HCT116 (cell line): ENCODE measurements around the gene MAML1.

Experiments
- CTCF ChIP-seq, 3 experiments: fragments of 200-600 bp in 1 of 3; sonication (generic) in 1 of 3; IDR thresholded peaks in 2 of 3; conservative IDR thresholded peaks in 1 of 3; 2 replicates each; pipeline ENCODE4 v1.5.1; 2012 to 2017; ENCODE audit warnings: low read depth in 2 of 3, low read length in 2 of 3, antibody characterized with exemption in 1 of 3, borderline replicate concordance in 1 of 3, control low read depth in 1 of 3, mild to moderate bottlenecking in 1 of 3, mixed read lengths in 1 of 3, mixed run types in 1 of 3, moderate library complexity in 1 of 3; ENCODE audit not compliant: insufficient read depth in 1 of 3
- POLR2AphosphoS5 ChIP-seq: IDR thresholded peaks from 2 replicates; pipeline ENCODE4 v1.6.1; 2011; ENCODE audit warnings: mild to moderate bottlenecking, low read depth, low read length, moderate library complexity
- RAD21 ChIP-seq: IDR thresholded peaks from 2 replicates; pipeline ENCODE4 v1.6.1; 2012; ENCODE audit warnings: low read depth, mild to moderate bottlenecking

DNA sequence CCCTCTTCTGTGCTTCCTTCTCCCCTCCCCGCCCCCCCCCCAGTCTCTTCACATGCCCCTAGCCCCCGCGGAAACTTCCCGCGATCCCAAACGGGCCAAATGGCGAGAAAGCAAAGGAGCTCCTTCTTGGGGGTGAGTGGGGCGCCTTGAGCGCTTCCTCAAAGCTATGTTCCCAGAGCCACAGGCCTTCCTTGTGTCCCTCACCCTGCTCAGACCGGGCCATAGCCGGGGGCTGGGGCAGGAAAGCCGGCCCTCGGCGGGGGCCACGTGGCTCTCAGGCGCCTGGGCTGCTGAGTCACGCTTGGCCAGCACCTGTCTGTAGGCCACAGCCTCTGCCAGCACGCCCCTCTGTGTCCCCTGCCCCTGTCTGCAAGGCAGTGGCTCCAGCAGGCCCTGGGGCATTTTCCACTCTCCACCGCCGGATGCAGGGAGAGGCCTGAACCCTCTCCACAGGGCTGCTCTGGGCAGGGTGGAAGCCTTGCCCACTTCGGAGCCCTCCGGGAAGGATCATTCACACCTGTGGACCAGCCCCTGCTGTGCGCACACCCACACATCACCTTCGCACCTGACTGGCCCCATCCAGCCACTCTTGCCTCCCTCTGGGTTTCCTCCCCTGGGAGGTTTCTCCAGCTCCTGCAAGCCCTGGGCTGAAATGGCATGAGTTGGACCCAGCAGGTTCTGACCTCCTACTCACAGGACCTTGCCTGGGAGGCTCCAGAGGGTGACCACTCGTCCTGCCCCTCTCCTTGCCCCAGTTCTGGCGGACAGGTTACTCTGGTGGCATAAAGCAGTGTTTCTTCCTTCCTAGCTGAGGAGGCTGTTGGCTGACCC is 86.9 kb downstream of the MAML1 start:
- TF ChIP-seq CTCF (IDR thresholded peaks at IDR 0.05 in 2 of 3, conservative IDR thresholded peaks at IDR 0.05 in 1 of 3; ENCODE audit: borderline replicate concordance in 1 of 3, insufficient read depth in 1 of 3, low read depth in 2 of 3, low read length in 2 of 3) (no peak), RAD21 (no peak), POLR2AphosphoS5 (0 out of 2 replicates have a peak, but pooled peaks have one; percentile 8)
